Caki2 (cell line): Measurements from ENCODE around the gene ATRN. TPM values are rescaled to one million over a fixed set of nuclear protein-coding genes. Genes with fewer than 3 reads are reported as not detected.
"Not testable (repeated sequence)": the region's sequence is repeated elsewhere in the genome, so short reads cannot be mapped to it uniquely, and the experiment has no call there.

Experiments used
- DNase-seq: peaks from one replicate; pipeline ENCODE4 v3.0.0-alpha.2; 2015; ENCODE audit warnings: low read depth
- in situ Hi-C: cut with HindIII; loops from 2 replicates; pipeline ENCODE4 v1.10.0; 2016; ENCODE audit warnings: low sequenced_read_pairs, low pct_unique_long_range_greater_than_20kb, mixed read lengths
- total RNA-seq: library from RNA; depleted of rRNA; stranded (reverse); fragments of >200 nt; shearing (Covaris generic); gene quantifications from 2 replicates; pipeline ENCODE4 v1.2.3, GENCODE V29; 2014; ENCODE audit warnings: low replicate concordance

Gene ATRN
- total RNA-seq, 1 experiment from 2014 or later: 15.3 TPM

DNA sequence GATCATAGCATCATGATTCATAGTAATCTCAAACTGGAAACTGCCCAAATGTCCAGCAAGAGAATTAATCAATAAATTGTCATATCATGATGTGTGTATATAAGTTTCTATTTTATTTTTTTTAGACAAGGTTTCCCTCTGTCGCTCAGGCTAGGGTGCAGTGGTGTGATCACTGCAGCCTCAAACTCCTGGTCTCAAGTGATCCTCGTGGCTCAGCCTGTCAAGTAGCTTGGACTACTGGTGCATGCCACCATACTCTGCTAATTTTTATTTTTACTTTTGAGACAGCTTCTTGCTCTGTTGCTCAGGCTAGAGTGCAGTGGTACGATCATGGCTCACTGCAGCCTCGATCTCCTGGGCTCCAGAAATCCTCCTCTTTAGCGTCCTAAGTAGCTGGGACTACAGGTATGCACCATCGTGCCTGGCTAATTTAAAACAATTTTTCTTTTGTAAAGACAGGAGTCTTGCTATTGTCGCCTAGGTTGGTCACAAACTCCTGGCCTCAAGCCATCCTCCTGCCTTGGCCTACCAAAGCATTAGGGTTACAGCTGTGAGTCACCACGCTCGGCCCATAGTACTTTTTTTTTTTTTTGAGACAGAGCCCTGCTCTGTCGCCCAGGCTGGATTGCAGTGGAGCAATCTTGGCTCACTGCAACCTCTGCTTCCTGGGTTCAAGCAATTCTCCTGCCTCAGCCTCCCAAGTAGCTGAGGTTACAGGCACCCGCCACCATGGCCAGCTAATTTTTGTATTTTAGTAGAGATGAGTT is 8.7 kb upstream of the ATRN start:
- no peak for DNase-seq
- in situ Hi-C loops: no loop called here

DNA sequence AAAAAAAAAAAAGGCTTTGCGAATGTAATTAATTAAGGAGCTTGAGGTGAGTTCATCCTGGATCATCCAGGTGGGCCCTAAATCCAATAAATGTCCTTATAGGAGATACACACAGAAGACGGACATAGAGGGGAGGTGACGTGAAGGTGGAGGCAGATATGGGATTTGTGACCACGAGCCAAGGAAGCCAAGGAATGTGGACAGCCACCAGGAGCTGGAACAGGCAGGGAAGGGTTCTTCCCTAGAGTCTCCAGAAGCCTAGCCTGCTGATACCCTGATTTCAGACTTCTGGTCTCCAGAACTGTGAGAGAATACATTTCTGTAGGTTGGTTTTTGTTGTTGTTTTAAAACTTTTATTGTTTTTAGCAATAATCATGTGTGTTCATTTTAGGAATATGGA is 6.7 kb upstream of the ATRN start:
- in situ Hi-C loops: no loop called here
- no peak for DNase-seq

DNA sequence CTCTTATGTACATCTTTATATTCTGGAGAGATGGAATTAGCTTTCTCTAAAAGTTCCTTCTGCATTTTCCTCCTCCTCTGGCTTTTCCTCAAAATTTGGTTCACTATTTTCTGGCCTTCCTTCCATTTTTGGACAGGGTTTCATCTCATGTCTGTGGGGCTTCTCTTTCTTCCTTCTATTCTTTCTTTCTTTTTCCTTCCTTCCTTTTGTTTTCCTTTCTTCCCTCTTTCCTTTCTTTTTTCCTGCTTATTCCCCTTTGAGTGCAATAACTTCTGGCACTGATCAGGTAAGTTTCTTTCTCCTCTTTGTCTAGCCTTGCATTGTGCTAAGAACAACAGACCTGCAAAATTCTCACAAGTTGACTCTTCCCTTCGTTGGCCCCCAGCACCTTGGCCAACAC is 5.5 kb upstream of the ATRN start:
- DNase-seq: no peak
- in situ Hi-C loops: no loop called here

DNA sequence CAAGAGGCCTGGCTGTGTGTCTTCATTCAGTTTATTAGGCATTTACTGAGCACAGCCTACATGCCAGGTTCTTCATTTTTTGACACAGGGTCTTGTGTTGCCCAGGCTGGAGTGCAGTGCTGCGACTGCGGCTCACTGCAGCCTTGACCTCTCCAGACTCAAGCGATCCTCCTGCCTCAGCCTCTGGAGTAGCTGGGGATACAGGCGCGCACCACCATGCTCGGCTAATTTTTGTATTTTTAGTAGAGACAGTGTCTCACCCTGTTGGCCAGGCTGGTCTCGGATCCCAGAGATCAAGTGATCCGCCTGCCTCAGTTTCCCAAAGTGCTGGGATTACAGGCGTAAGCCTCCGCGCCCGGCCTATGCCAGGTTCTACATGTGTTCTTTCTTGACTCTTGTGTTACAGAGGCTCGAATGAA is 601 bp upstream of the ATRN start:
- DNase-seq: no peak
- in situ Hi-C loops: no loop called here

DNA sequence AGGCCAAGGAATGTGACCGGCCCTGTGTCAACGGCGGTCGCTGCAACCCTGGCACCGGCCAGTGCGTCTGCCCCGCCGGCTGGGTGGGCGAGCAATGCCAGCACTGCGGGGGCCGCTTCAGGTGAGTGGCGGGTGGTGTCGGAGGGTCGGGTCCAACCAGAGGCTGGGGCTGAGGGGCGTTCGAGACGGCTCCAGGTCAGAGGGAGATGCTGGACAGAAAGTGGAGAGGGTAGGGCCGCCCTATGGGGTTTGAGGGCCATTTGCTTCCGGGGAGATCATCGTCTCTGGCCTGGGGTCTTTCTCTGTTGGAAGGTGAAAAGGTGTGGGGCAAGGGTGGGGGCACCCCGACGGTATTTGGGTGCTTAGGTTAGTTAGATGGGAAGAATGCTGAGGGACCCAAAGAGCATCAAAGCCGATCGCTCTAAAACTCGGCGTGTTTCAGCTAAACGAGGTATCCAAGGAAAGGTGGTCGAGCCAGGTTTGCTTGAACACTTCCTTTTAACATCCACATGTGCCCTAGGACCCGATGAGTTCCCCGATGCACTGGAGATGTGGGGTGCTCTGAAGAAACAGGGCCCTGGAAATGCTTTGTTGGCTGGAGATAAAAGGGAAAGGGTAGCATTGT is 691 bp downstream of the ATRN start:
- DNase-seq: no peak
- in situ Hi-C loops: no loop called here

DNA sequence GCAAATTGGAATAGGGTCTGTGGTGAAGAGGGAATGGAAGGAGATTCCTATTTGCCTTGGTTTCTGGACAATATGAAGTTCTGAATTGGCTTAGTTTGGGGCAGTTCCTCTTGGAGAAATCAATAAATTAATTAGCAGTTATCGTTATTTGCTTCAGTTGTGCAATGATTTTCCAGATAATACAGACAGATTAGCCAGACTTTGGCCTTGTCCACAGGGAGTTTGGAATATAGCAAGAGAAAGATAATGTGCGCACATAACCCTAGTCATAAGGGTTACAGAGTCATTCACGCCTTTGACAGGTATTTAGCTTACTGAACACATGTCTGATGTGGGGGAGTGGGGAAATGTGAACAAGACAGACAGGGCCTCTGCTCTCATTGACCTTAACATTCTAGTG is 1.3 kb downstream of the ATRN start:
- DNase-seq: no peak
- in situ Hi-C loops: no loop called here

DNA sequence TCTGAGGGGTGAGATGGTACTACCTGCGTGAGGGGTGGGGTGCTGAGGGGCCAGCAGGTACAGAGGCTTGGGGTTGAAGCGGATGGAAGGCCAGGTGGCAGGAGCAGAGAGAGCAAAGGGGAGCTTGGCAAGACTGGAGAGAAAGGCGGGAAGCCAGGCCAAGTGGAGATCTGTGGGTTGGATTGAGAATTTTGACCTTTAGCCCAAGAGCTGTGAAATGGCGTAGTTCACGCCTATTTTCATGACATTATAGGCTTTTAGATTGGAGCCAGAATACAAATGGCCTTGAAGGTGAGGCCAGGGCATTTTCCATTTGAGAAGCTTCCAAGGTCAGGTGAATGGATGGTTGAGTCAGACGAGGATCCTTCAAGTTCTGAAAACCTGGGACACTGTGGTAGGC is 2.5 kb downstream of the ATRN start:
- DNase-seq: no peak
- in situ Hi-C loops: no loop called here

DNA sequence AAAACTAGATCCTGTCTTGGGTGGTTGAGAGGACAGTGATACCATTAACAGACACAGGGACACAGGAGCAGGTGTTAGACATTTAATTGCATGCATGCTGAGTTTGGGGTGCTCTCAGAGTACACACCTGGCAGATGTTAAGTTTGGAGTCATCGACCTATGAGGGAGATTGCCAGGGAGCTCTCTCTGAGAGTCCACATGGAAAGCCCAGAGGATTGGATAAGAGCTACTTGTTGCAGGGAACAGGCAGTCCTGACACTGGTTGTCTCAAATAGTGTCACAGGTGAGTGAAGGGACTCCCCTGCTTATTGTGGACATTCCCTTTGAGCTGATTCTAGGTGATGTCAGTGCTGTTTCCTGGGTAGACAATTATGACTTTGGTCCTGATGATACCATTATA is 3.1 kb downstream of the ATRN start:
- in situ Hi-C loops: no loop called here

DNA sequence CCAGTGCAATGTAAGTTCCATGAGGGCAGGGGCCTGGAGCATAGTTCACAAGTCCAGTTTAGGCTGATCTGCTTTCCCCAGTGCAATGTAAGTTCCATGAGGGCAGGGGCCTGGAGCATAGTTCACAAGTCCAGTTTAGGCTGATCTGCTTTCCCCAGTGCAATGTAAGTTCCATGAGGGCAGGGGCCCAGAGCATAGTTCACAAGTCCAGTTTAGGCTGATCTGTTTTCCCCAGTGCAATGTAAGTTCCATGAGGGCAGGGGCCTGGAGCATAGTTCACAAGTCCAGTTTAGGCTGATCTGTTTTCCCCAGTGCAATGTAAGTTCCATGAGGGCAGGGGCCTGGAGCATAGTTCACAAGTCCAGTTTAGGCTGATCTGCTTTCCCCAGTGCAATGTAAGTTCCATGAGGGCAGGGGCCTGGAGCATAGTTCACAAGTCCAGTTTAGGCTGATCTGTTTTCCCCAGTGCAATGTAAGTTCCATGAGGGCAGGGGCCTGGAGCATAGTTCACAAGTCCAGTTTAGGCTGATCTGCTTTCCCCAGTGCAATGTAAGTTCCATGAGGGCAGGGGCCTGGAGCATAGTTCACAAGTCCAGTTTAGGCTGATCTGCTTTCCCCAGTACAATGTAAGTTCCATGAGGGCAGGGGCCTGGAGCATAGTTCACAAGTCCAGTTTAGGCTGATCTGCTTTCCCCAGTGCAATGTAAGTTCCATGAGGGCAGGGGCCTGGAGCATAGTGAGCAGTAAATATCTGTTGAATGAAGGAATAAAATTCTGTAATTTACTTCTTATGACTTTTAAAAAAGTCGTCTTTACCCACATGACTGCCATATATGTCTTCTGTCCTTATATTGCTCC is 6.4 kb downstream of the ATRN start:
- in situ Hi-C loops: not testable (repeated sequence)

More for the DNA sequence above, 3.1 kb downstream of the ATRN start:
- DNase-seq: no peak

DNA sequence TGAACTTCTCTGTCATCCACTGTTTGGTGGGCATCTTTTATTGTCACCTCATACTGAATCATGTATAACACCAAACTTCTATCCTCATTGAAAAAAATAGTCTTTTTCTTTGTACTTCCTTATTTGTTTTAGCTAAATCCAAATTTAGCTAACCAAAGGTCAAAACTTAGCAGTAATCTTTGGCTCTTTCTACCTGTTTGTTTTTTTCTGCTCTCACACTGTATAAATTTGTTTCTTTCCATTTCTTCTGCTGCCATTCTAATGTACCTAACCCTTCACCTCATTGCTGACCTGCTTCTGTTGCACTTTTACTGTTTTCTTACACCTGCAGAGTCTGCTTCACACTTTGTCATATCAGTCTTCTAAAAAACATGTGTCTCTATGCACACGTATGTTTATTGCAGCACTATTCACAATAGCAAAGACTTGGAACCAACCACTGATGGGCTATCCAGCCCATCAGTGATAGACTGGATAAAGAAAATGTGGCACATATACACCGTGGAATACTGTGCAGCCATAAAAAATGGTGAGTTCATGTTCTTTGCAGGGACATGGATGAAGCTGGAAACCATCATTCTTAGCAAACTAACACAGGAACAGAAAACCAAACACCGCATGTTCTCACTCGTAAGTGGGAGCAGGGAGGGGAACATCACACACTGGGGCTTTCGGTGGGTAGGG is 7.2 kb downstream of the ATRN start:
- in situ Hi-C loops: no loop called here
- no peak for DNase-seq

More for the DNA sequence above, 6.4 kb downstream of the ATRN start:
- not testable (repeated sequence) for DNase-seq

DNA sequence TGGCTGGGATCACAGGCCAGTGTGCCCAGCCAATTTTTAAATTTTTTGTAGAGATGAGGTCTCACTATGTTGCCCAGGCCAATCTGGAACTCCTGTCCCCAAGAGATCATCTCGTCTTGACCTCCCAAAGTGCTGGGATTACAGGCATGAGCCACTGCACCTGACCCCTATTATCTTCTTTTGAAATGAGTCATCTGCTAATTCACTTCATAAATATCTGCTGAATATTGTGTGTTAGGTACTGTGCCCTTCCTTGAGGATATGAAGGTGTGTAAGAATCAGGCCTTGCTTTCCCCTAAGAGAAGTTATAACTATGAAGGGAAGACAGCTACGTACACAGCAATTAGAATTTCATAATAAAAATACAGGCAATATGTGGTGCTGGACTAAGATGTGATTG is 8.2 kb downstream of the ATRN start:
- DNase-seq: no peak
- in situ Hi-C loops: no loop called here

DNA sequence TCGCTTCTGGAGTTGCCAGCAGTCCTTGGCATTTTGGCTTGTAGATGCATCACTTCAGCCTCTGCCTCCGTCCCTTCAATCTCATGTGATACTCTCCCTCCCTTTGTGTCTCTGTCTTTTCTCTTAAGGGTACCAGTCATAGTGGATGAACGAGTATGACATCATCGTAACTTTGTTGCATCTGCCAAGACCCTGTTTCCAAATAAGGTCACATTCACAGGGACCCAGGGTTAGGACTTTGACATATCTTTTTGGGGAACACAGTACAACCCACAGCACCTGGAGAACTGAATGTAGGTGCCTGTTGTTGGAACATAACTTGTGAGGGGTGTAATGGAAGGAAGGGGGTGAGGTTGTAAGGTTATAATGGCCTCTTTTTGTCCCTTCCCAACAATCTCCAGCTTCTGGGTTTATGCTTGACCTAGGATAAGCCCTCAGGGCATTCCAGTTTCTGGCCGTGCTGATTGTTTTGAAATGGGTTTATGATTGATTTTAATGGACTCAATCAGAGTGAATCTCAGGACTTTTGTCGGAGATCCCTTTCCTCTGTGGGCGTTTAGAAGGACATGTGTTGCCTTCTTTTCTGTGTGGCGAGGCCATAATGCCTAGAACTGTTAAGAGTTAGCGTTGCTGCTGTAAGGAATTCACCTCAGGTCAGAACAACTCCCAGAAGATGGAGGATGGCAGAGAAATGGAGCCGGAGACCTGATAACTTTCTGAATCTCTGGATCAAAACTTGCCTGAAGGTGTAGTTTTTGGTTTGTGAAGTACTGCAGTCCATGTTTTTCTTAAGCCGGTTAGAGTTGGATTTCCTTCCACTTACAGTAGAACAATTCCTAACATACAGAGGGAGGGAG is 9.2 kb downstream of the ATRN start:
- in situ Hi-C loops: no loop called here

DNA sequence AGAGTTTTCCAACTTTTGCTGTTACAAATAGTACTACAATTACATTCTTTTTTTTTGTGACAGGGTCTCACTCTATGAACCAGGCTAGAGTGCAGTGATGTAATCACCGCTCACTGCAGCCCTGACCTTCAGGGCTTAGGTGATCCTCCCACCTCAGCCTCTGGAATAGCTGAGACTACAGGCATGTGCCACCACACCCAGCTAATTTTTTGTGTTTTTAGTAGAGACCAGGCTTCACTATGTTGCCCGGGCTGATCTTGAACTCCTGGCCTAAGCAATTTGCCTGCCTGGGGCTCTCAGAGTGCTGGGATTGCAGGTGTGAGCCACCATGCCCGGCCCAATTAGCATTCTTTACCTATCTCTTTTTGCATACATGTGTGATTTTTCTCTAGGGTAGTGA is 12.5 kb downstream of the ATRN start:
- in situ Hi-C loops: no loop called here
- no peak for DNase-seq

More for the DNA sequence above, 9.2 kb downstream of the ATRN start:
- DNase-seq: no peak

DNA sequence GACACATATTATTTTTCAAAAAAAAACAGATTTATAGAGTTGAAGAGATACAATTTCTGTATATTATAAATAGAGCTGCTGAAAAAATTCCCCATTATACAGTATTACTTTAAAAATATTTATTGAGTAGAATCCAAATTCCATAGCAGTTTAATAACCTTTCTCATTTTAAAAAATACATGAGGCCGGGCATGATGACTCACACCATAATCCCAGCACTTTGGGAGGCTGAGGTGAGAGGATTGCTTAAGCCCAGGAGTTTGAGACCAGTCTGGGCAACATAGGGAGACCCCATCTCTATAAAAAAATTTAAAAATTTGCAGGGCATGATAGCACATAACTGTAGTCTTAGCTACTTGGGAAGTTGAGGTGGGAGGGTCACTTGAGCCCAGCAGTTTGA is 13.0 kb downstream of the ATRN start:
- DNase-seq: no peak

DNA sequence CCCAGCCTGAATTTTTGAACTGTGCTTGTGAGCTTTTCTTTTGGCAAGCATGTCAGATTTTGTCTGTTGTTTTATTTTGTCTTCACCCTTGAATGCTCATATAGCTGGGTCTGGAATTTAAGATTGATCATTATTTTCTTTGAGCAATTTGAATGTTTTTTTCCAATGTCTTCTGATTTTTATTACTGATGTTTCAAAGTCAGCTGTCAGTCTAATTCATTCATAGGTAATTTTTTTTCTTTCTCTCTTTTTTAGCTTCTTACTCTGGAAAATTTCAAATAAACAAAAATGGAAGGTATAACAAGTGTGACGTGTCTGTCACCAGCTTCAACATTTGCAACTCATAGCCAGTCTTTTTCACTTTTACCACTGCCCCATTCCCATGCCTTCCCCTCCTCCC is 15.1 kb downstream of the ATRN start:
- in situ Hi-C loops: no loop called here
- DNase-seq: no peak

More for the DNA sequence above, 13.0 kb downstream of the ATRN start:
- in situ Hi-C loops: no loop called here

DNA sequence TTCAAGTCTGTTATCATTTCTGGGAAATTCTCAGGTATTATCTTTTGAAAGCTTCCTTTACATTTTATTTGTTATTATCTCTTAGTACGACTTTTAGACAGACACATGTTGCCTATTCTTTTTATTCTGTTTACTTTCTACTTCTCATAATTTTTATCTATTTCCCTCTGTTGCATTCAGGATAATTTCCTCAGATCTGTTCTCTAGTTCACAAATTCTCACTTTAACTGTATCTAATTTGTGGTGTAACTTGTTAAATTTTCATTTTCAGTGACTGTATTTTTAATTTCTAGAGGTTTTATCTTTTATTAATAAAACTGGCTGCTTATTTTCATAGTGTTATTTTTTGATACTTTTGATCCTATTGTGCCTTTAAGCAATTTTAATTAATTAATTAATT is 16.0 kb downstream of the ATRN start:
- no peak for DNase-seq
- in situ Hi-C loops: no loop called here

DNA sequence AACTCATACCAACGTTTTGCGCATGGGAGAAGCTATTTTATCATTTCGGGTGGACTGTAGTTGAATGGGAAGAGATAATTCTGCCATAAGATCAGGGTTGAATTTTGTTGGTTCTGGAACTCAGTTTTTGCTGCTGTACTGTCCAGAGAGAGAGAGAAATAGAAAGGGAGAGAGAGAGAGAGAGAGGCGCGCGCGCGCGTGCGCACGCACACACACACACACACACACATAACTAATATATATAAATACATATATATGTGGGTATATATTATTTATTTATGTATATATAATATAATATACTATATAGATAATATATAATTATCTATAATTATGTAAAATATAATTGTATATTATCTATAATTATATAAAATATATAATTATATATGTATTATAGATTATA is 21.9 kb downstream of the ATRN start:
- in situ Hi-C loops: no loop called here
- DNase-seq: no peak

DNA sequence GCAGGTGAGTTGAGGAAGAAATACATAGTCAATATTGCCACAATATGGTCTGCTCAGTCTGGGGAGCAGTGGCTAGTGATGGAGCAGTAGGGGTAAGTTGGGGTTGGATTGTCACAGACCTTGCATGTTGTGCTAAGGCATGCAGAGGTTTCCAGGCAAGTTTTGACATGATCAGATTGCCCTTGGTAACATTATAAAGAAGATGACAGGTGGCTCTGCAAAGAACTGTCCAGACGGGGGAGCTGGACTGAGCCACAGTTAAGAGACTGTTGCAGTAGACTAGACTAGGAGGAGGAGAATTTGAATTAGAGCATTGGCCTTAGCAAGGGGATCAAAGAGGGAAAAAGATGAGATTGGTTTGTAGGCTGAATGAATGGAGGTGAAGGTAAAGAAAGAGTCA is 23.4 kb downstream of the ATRN start:
- in situ Hi-C loops: no loop called here
- no peak for DNase-seq
